ENCODE measurements around the gene NGEF. TPM values are rescaled to one million over a fixed set of nuclear protein-coding genes. Genes with fewer than 3 reads are reported as not detected.

Gene NGEF
- total RNA-seq, 1 donor from 2014 or later: 4.3 TPM

- Histone ChIP-seq H3K9me3 (ENCODE audit: low read depth) (no peaks in the 10 kb centered on the region), H2AFZ (replicated peaks) (no peak overlapping the region), H3K4me1 (no peaks in the 10 kb centered on the region), H3F3A (ENCODE audit: low read depth) (no peaks in the 10 kb centered on the region), H3K36me3 (no peaks in the 10 kb centered on the region), H3K9ac (no peak overlapping the region), H3K4me3 (no peak overlapping the region), H3K79me2 (ENCODE audit: low read depth) (no peaks in the 10 kb centered on the region), H3K27me3 (no peaks in the 10 kb centered on the region), H3K4me2 (no peak overlapping the region), H4K20me1 (ENCODE audit: low read depth) (no peaks in the 10 kb centered on the region), H3K27ac (no peak overlapping the region)
- Mint-ChIP-seq H3K9me3 (peaks cover 3% of the 10 kb centered on the region), H3K27me3 (ENCODE audit: insufficient read depth, low read depth) (peaks cover 6% of the 10 kb centered on the region), H3K4me3 (no peak overlapping the region), H3K27ac (no peak overlapping the region), H3K4me1 (no peaks in the 10 kb centered on the region), H3K36me3 (no peaks in the 10 kb centered on the region)
- TF ChIP-seq EZH2 (IDR thresholded peaks at IDR 0.05) (no peak), CTCF (IDR thresholded peaks at IDR 0.05) (no peak), EZH2phosphoT487 (IDR thresholded peaks at IDR 0.05) (no peak)
- DNase-seq (ENCODE audit: low spot score): no peak
Measured at GRCh38 chr2:233011268-233011650, 1.8 kb downstream of the NGEF start.

DNA sequence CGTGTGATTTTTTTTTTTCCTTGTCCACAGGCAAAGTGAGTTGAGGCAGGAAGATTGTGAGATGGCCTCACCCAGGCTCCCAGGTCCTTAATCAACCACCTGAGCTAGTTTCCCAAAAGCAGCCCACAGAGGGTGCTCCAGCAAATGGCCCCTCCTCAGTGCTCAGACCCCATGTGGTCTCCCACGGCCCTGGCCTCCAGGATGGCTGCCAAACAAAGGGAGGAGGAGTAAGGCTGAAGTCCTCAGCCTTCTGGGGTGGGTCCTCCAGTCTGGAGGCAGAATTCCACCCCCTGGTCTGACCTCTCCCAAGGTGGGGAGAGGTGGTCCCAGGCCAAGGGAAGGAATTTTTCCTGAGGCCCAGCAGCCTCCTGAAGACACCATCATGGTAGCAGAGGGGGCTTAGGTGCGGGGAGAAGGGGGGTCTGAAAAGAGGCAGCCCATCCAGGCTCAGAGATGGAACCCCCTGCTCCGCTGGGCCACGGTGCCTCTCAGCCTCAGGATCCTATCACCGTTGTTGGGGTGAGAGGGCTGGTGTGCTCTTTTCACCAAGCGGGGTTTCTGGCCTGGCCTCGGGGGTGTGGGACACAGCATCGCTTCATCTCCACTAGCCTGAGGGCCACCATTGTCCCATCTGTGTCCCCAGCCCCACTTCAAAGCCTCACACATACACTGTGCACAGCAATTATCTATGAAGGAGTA lies 2.3 kb downstream of the NGEF start:
- DNase-seq (ENCODE audit: low spot score): no peak
- Histone ChIP-seq H3K4me2 (no peak overlapping the region), H3K27ac (no peak overlapping the region), H3K36me3 (no peaks in the 10 kb centered on the region), H4K20me1 (ENCODE audit: low read depth) (no peaks in the 10 kb centered on the region), H3K27me3 (no peaks in the 10 kb centered on the region), H3F3A (ENCODE audit: low read depth) (no peaks in the 10 kb centered on the region), H2AFZ (replicated peaks) (no peak overlapping the region), H3K9me3 (ENCODE audit: low read depth) (no peaks in the 10 kb centered on the region), H3K79me2 (ENCODE audit: low read depth) (no peaks in the 10 kb centered on the region), H3K4me1 (no peaks in the 10 kb centered on the region), H3K9ac (no peak overlapping the region), H3K4me3 (no peak overlapping the region)
- Mint-ChIP-seq H3K9me3 (peaks cover 3% of the 10 kb centered on the region), H3K27ac (no peak overlapping the region), H3K4me3 (no peak overlapping the region), H3K27me3 (ENCODE audit: insufficient read depth, low read depth) (peaks cover 11% of the 10 kb centered on the region), H3K4me1 (no peaks in the 10 kb centered on the region), H3K36me3 (no peaks in the 10 kb centered on the region)
- no peak for TF ChIP-seq EZH2 (IDR thresholded peaks at IDR 0.05)
- TF ChIP-seq EZH2phosphoT487 (IDR thresholded peaks at IDR 0.05): no peak
- no peak for TF ChIP-seq CTCF (IDR thresholded peaks at IDR 0.05)

- Histone ChIP-seq H3K4me2 (no peak overlapping the region), H3K79me2 (ENCODE audit: low read depth) (no peaks in the 10 kb centered on the region), H3K4me3 (no peak overlapping the region), H2AFZ (replicated peaks) (no peak overlapping the region), H3K27me3 (no peaks in the 10 kb centered on the region), H3K4me1 (no peaks in the 10 kb centered on the region), H3K9ac (no peak overlapping the region), H3K36me3 (no peaks in the 10 kb centered on the region), H4K20me1 (ENCODE audit: low read depth) (no peaks in the 10 kb centered on the region), H3K9me3 (ENCODE audit: low read depth) (no peaks in the 10 kb centered on the region), H3K27ac (no peak overlapping the region), H3F3A (ENCODE audit: low read depth) (no peaks in the 10 kb centered on the region)
- no peaks in the 10 kb centered on the region for H3K36me3 Mint-ChIP-seq
- no peak overlapping the region for H3K27ac Mint-ChIP-seq
- H3K27me3 Mint-ChIP-seq (ENCODE audit: insufficient read depth, low read depth): peaks cover 11% of the 10 kb centered on the region
- H3K9me3 Mint-ChIP-seq: no peaks in the 10 kb centered on the region
- DNase-seq (ENCODE audit: low spot score): no peak
- no peak overlapping the region for H3K4me3 Mint-ChIP-seq
- no peaks in the 10 kb centered on the region for H3K4me1 Mint-ChIP-seq
- TF ChIP-seq EZH2phosphoT487 (IDR thresholded peaks at IDR 0.05) (no peak), CTCF (IDR thresholded peaks at IDR 0.05) (no peak), EZH2 (IDR thresholded peaks at IDR 0.05) (no peak)
Measured at GRCh38 chr2:233009661-233010060, 3.4 kb downstream of the NGEF start.

All from neural progenitor cell (in vitro differentiated cells).